Right atrium auricular region (tissue), 2 donors: ENCODE results near the gene ADCY2. TPM values are rescaled to one million over a fixed set of nuclear protein-coding genes. Genes with fewer than 3 reads are reported as not detected.

Source experiments
- DNase-seq: peaks from one replicate; pipeline ENCODE4 v3.0.0-alpha.2; 2019; ENCODE audit warnings: low spot score
- H3K27ac ChIP-seq, 2 donors: fragments of 200-600 bp; sonication (generic); 1 replicate in 1 of 2; 2 replicates in 1 of 2; pipeline ENCODE4 v1.5.1; 2016 to 2019
- H3K27me3 ChIP-seq, 2 donors: fragments of 200-600 bp; sonication (generic); one replicate each; pipeline versions ENCODE4 v1.5.1 to v1.6.0; 2017 to 2019
- H3K36me3 ChIP-seq: fragments of 200-600 bp; sonication (generic); one replicate; pipeline ENCODE4 v1.5.1; 2016
- H3K4me1 ChIP-seq, 2 donors: fragments of 200-600 bp; sonication (generic); one replicate each; pipeline versions ENCODE4 v1.5.1 to v1.6.0; 2017 to 2019
- H3K4me3 ChIP-seq, 2 donors: fragments of 200-600 bp; sonication (generic); 1 replicate in 1 of 2; 2 replicates in 1 of 2; pipeline ENCODE4 v1.5.1; 2017 to 2019; ENCODE audit warnings: mild to moderate bottlenecking in 1 of 2, moderate library complexity in 1 of 2
- H3K9me3 ChIP-seq, 2 donors: fragments of 200-600 bp; sonication (generic); one replicate each; pipeline ENCODE4 v1.5.1; 2019
- total RNA-seq, 2 donors: library from RNA; depleted of rRNA; stranded (reverse); fragments of >200 nt; gene quantifications; one replicate each; pipeline ENCODE4 v1.1.0, GENCODE V29; 2016
- TF ChIP-seq, protein P1 (sequence below), 2 donors: fragments of 200-600 bp; sonication (generic); IDR thresholded peaks; one replicate each; pipeline ENCODE4 v1.5.1; 2019; ENCODE audit warnings: antibody characterized with exemption in 2 of 2

The ADCY2 gene
- total RNA-seq, 2 donors from 2014 or later, result 3.3 TPM; not detected in 1

DNA sequence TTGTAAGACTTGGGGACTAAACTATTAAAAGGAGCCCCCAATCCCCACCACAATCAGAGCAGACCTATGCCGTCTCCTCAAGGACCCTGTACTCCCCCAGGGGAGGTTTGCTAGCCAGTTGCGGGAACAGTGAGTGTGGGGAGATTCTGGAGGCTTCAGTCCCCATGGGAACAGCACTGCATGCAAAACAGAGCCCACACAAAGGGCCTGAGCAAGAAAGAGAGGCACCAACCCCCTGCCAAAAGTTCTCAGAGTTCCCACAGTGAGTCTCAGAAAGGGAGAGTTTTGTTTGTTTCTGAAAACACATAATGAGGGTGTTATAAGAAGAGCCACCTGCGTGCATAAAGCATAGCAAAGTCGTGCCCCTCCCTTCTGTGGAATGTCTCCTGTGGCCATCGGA lies 398.4 kb downstream of the ADCY2 start:
- no peaks in the 10 kb centered on the region for H3K36me3 ChIP-seq
- H3K27ac ChIP-seq, result no peak overlapping the region
- no peaks in the 10 kb centered on the region for H3K9me3 ChIP-seq
- no peak for DNase-seq
- H3K4me3 ChIP-seq, result no peak overlapping the region
- TF ChIP-seq, protein P1, sequence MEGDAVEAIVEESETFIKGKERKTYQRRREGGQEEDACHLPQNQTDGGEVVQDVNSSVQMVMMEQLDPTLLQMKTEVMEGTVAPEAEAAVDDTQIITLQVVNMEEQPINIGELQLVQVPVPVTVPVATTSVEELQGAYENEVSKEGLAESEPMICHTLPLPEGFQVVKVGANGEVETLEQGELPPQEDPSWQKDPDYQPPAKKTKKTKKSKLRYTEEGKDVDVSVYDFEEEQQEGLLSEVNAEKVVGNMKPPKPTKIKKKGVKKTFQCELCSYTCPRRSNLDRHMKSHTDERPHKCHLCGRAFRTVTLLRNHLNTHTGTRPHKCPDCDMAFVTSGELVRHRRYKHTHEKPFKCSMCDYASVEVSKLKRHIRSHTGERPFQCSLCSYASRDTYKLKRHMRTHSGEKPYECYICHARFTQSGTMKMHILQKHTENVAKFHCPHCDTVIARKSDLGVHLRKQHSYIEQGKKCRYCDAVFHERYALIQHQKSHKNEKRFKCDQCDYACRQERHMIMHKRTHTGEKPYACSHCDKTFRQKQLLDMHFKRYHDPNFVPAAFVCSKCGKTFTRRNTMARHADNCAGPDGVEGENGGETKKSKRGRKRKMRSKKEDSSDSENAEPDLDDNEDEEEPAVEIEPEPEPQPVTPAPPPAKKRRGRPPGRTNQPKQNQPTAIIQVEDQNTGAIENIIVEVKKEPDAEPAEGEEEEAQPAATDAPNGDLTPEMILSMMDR (IDR thresholded peaks at IDR 0.05), result no peak
- no peaks in the 10 kb centered on the region for H3K4me1 ChIP-seq
- no peaks in the 10 kb centered on the region for H3K27me3 ChIP-seq

DNA sequence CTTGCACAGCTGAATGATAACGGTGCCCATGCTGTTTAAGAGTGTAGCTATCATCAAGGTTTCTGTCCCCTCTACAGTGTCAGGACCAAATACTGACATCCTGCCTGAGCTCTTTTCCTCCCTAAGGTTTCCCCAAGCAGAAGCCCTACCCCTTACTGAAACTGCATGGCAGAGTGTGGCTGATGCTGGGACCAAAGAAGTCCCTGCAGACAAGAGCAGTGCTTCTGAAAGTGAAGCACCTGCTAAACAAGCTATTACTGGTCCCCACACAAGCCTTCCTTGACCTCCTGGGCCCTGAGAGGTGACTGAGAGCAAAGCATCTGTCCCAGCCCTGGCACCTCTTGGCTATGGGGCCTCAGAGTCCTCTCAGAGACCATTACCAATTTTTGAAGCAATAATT lies 398.9 kb downstream of the ADCY2 start:
- Histone ChIP-seq H3K36me3 (no peaks in the 10 kb centered on the region), H3K27ac (no peak overlapping the region), H3K4me1 (no peaks in the 10 kb centered on the region), H3K27me3 (no peaks in the 10 kb centered on the region), H3K4me3 (no peak overlapping the region), H3K9me3 (no peaks in the 10 kb centered on the region)
- DNase-seq, result no peak
- TF ChIP-seq, protein P1 (IDR thresholded peaks at IDR 0.05), result no peak

DNA sequence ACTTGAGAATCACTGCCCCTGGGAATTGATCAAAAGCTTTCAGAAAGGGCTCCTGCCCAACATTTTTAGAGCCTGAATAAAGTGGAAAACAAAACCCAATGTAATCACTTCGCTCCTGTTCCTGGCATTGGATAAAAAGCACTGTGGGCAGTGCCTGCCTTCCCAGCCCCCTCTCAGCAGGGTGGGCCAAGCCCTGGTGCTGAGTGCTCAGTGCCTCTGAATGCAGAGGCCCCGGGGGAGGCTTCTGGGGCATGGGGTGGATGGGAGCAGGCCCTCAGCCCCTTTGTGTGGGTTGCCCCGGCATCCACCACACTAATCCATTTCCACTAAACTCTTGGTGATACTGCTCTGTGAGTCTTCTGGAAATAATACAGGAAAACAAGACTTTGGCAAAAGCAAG lies 399.4 kb downstream of the ADCY2 start:
- H3K27me3 ChIP-seq, result no peaks in the 10 kb centered on the region
- DNase-seq, result no peak
- H3K4me1 ChIP-seq, result no peaks in the 10 kb centered on the region
- no peak overlapping the region for H3K27ac ChIP-seq
- no peak overlapping the region for H3K4me3 ChIP-seq
- no peaks in the 10 kb centered on the region for H3K36me3 ChIP-seq
- TF ChIP-seq, protein P1 (IDR thresholded peaks at IDR 0.05), result no peak
- H3K9me3 ChIP-seq, result no peaks in the 10 kb centered on the region

DNA sequence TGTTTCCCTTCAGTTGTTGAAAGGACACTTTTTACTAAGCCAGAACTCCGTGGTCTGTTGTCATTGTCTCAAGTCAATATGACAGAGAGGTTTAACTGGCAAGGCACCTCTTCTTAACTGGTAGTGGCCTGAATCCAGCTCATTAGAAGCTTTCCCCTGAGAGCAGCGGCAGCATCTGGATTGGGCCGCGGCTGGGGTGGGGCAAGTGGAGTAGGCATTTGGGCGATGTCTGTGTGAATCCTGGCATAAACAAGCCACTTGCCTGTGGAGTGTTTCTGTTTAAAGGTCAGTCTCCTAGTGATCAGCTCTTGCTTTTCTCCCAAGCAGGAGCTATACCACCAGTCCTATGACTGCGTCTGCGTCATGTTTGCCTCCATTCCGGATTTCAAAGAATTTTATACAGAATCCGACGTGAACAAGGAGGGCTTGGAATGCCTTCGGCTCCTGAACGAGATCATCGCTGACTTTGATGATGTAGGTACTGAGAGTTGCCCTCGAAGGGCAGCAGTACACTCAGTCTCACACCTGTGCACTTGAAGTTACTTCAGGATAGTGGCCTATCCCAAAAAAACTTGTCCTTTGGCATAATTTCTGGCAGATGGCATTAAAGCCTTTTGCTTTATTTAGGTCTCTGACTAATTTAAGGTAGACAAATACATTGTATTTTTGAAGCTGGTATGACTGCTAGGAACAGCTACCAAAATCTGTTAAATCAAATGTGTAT lies 406.1 kb downstream of the ADCY2 start:
- TF ChIP-seq, protein P1 (IDR thresholded peaks at IDR 0.05), result no peak
- Histone ChIP-seq H3K9me3 (no peaks in the 10 kb centered on the region), H3K36me3 (no peaks in the 10 kb centered on the region), H3K27me3 (no peaks in the 10 kb centered on the region), H3K4me1 (no peaks in the 10 kb centered on the region), H3K4me3 (no peak overlapping the region), H3K27ac (no peak overlapping the region)
- no peak for DNase-seq

DNA sequence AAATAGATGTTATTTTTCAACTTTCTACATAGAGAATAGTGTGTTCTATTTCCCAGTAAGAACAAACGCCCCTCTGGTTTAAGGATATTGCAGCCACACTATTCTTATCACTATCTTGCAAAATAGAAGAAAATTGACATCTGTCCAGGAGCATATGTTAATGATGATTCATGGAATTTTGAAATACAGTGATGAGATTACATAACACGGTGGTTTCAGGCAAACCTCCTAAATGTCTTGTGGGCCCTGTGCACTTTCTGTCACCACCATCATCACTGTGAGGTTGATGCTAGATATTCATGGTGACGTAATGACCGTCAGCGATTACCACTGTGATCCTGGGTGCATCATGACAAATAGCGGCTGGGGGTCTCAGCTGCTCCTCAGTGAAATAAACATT lies 406.9 kb downstream of the ADCY2 start:
- TF ChIP-seq, protein P1 (IDR thresholded peaks at IDR 0.05), result no peak
- DNase-seq, result no peak
- Histone ChIP-seq H3K4me3 (no peak overlapping the region), H3K9me3 (no peaks in the 10 kb centered on the region), H3K27me3 (no peaks in the 10 kb centered on the region), H3K36me3 (no peaks in the 10 kb centered on the region), H3K4me1 (no peaks in the 10 kb centered on the region), H3K27ac (no peak overlapping the region)

DNA sequence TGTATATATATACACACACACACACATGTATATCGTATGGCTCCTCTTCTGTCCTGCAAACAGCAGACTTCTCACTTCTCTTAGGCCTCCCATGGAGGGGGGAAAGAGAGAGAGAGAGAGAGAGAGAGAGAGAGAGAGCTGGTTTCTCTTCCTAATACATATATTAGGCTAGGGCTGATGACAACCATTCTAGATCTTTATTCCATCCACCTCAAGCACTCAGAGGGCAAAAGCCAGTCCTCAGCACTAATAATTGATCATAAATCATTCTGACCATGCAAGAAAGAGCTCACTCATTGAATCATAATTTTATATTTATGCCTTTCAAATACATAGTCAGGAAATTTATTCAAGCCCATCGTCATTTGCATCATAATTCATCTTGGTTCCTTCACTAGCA lies 408.0 kb downstream of the ADCY2 start:
- H3K27me3 ChIP-seq, result no peaks in the 10 kb centered on the region
- DNase-seq, result no peak
- H3K9me3 ChIP-seq, result no peaks in the 10 kb centered on the region
- H3K4me1 ChIP-seq, result no peaks in the 10 kb centered on the region
- no peak overlapping the region for H3K27ac ChIP-seq
- no peak overlapping the region for H3K4me3 ChIP-seq
- H3K36me3 ChIP-seq, result no peaks in the 10 kb centered on the region
- TF ChIP-seq, protein P1 (IDR thresholded peaks at IDR 0.05), result no peak
